ENCODE measurements around the gene ZNF277.

Gene ZNF277

GRCh38 chr7:112195717-112196116, 10.8 kb upstream of the ZNF277 start:
- H3K4me3 Mint-ChIP-seq, result no peak overlapping the region
- peaks cover 19% of the 10 kb centered on the region for H3K27me3 Mint-ChIP-seq (ENCODE audit: low read depth)
- no peak overlapping the region for H3K27ac Mint-ChIP-seq
- H3K36me3 Mint-ChIP-seq (ENCODE audit: low read depth), result no peaks in the 10 kb centered on the region
- H3K9me3 Mint-ChIP-seq, result no peaks in the 10 kb centered on the region
- no peaks in the 10 kb centered on the region for H3K4me1 Mint-ChIP-seq (ENCODE audit: low read depth)

GRCh38 chr7:112197322-112197721, 9.2 kb upstream of the ZNF277 start:
- no peaks in the 10 kb centered on the region for H3K9me3 Mint-ChIP-seq

GRCh38 chr7:112199035-112199655, 7.3 kb upstream of the ZNF277 start:
- Mint-ChIP-seq H3K4me1 (ENCODE audit: low read depth) (peaks cover 8% of the 10 kb centered on the region), H3K27ac (no peak overlapping the region), H3K9me3 (no peaks in the 10 kb centered on the region), H3K36me3 (ENCODE audit: low read depth) (no peaks in the 10 kb centered on the region), H3K27me3 (ENCODE audit: low read depth) (peaks cover 33% of the 10 kb centered on the region), H3K4me3 (no peak overlapping the region)

More at GRCh38 chr7:112197322-112197721, 9.2 kb upstream of the ZNF277 start:
- no peak overlapping the region for H3K27ac Mint-ChIP-seq
- peaks cover 29% of the 10 kb centered on the region for H3K27me3 Mint-ChIP-seq (ENCODE audit: low read depth)
- no peaks in the 10 kb centered on the region for H3K4me1 Mint-ChIP-seq (ENCODE audit: low read depth)
- no peak overlapping the region for H3K4me3 Mint-ChIP-seq
- no peaks in the 10 kb centered on the region for H3K36me3 Mint-ChIP-seq (ENCODE audit: low read depth)

GRCh38 chr7:112199672-112200071, 6.8 kb upstream of the ZNF277 start:
- H3K36me3 Mint-ChIP-seq (ENCODE audit: low read depth), result no peaks in the 10 kb centered on the region
- H3K9me3 Mint-ChIP-seq, result no peaks in the 10 kb centered on the region
- H3K4me3 Mint-ChIP-seq, result no peak overlapping the region
- peaks cover 37% of the 10 kb centered on the region for H3K27me3 Mint-ChIP-seq (ENCODE audit: low read depth)
- no peak overlapping the region for H3K27ac Mint-ChIP-seq
- peaks cover 13% of the 10 kb centered on the region for H3K4me1 Mint-ChIP-seq (ENCODE audit: low read depth)

DNA sequence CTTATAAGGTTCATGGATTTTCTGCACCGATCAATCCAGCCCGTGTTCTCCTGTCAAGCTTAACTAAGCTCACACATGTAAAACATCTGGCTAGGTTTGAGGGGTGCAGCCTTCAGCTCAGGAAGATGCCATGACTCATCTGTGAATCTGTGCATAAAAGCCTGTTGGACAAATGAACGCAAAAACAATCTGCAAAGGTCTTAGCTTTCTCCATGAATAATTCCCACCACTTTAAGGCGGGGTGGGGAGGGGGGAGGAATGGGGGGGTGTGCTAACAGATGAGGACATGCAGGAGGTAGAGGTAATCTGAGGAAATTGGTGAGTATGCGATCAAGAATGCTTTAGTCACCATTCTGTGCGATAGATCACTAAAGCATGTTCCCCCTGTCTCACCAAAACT, 5.1 kb upstream of the ZNF277 start:
- Mint-ChIP-seq H3K36me3 (ENCODE audit: low read depth) (no peaks in the 10 kb centered on the region), H3K27me3 (ENCODE audit: low read depth) (peaks cover 44% of the 10 kb centered on the region), H3K4me3 (no peak overlapping the region), H3K9me3 (no peaks in the 10 kb centered on the region), H3K27ac (no peak overlapping the region), H3K4me1 (ENCODE audit: low read depth) (peaks cover 20% of the 10 kb centered on the region)

DNA sequence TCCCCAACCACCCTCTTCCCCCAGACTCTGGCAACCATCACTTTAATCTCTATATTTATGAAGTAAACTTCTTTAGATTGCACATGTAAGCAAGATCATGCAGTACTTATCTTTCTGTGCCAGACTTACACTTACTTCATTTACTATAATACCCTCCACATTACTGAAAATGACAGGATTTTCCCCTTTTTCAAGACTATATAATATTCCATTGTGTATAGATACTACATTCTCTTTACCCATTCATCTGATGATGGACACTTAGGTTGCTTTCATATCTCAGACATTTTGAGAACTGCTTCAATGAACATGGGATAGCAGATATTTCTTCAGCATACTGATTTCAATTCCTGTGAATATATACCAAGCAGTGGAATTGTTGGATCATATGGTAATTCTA, 4.7 kb upstream of the ZNF277 start:
- H3K36me3 Mint-ChIP-seq (ENCODE audit: low read depth), result no peaks in the 10 kb centered on the region
- peaks cover 44% of the 10 kb centered on the region for H3K27me3 Mint-ChIP-seq (ENCODE audit: low read depth)
- H3K9me3 Mint-ChIP-seq, result no peaks in the 10 kb centered on the region
- no peak overlapping the region for H3K4me3 Mint-ChIP-seq
- H3K27ac Mint-ChIP-seq, result no peak overlapping the region
- peaks cover 20% of the 10 kb centered on the region for H3K4me1 Mint-ChIP-seq (ENCODE audit: low read depth)

DNA sequence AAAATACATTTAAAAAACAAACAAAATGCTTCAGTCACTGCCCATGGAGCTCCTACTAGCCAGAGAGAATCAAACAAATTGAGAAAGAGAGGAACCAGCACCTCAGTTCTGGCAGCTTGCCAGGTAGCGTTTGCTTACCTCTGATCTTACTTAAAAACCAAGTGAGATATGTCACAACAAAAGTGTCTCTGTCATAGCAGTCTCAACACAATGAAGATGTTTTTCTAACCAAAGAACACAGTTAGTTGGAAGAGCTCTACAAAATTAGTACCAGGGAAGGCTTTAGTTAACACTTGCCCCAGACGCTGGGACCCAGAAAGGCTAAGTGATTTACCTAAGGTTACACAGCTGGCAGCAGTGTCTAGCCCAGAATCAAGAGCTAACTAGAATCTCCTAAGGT, 3.7 kb upstream of the ZNF277 start:
- peaks cover 26% of the 10 kb centered on the region for H3K4me1 Mint-ChIP-seq (ENCODE audit: low read depth)
- H3K27ac Mint-ChIP-seq, result no peak overlapping the region
- H3K27me3 Mint-ChIP-seq (ENCODE audit: low read depth), result peaks cover 44% of the 10 kb centered on the region
- H3K9me3 Mint-ChIP-seq, result no peaks in the 10 kb centered on the region
- no peak overlapping the region for H3K4me3 Mint-ChIP-seq
- H3K36me3 Mint-ChIP-seq (ENCODE audit: low read depth), result no peaks in the 10 kb centered on the region

GRCh38 chr7:112203365-112203739, 3.1 kb upstream of the ZNF277 start:
- H3K4me1 Mint-ChIP-seq (ENCODE audit: low read depth), result peaks cover 26% of the 10 kb centered on the region
- H3K27me3 Mint-ChIP-seq (ENCODE audit: low read depth), result peaks cover 44% of the 10 kb centered on the region
- no peaks in the 10 kb centered on the region for H3K36me3 Mint-ChIP-seq (ENCODE audit: low read depth)
- no peak overlapping the region for H3K27ac Mint-ChIP-seq
- no peak overlapping the region for H3K4me3 Mint-ChIP-seq
- no peaks in the 10 kb centered on the region for H3K9me3 Mint-ChIP-seq

DNA sequence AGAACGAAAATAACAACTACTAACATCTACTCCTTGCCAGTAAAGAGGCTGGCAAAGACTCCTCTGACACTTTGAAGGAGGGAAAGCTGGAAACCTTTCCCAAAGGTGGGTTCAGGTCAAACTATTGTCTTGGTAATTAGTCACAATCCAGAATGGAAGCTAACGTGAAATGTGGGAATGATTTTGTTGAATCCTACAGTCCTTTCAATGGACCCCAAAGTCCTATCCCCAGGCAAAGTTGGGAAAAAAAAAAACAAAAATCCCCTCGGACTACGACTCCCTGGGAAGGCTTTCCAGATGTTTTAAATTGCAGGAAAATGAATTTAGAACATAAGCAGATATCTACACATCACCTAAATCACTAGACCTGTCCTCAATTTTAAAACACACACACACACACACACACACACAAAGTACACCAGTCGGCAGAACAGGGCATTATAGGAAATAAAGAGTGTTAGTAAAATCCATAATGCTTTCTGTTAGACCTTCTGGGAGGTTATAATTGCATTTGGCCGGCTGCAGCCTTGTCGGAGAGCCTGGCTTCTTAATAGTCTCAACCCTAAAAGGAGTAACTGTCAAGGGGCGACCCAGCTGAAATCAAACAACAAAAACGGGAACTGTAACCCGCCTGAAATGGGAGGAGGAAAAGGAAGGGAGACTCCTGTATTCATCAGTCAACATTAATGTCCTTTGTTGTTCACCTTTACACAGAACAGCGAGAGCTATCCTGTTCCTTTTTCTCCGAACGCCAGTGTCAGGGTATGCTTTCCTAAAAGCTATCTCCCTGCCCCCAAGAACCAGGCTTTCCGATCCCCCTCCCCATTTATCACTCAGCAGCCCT, 1.8 kb upstream of the ZNF277 start:
- H3K4me3 Mint-ChIP-seq, result peak overlapping the region; percentile 94
- no peaks in the 10 kb centered on the region for H3K9me3 Mint-ChIP-seq
- H3K36me3 Mint-ChIP-seq (ENCODE audit: low read depth), result no peaks in the 10 kb centered on the region
- peaks cover 44% of the 10 kb centered on the region for H3K27me3 Mint-ChIP-seq (ENCODE audit: low read depth)
- peaks cover 26% of the 10 kb centered on the region for H3K4me1 Mint-ChIP-seq (ENCODE audit: low read depth)
- H3K27ac Mint-ChIP-seq, result no peak overlapping the region

- no peak overlapping the region for H3K27ac Mint-ChIP-seq
- H3K36me3 Mint-ChIP-seq (ENCODE audit: low read depth), result no peaks in the 10 kb centered on the region
- peak overlapping the region; percentile 94 for H3K4me3 Mint-ChIP-seq
- H3K27me3 Mint-ChIP-seq (ENCODE audit: low read depth), result peaks cover 40% of the 10 kb centered on the region
- peaks cover 26% of the 10 kb centered on the region for H3K4me1 Mint-ChIP-seq (ENCODE audit: low read depth)
- H3K9me3 Mint-ChIP-seq, result no peaks in the 10 kb centered on the region
Measured at GRCh38 chr7:112205343-112206237, 905 bp upstream of the ZNF277 start.

DNA sequence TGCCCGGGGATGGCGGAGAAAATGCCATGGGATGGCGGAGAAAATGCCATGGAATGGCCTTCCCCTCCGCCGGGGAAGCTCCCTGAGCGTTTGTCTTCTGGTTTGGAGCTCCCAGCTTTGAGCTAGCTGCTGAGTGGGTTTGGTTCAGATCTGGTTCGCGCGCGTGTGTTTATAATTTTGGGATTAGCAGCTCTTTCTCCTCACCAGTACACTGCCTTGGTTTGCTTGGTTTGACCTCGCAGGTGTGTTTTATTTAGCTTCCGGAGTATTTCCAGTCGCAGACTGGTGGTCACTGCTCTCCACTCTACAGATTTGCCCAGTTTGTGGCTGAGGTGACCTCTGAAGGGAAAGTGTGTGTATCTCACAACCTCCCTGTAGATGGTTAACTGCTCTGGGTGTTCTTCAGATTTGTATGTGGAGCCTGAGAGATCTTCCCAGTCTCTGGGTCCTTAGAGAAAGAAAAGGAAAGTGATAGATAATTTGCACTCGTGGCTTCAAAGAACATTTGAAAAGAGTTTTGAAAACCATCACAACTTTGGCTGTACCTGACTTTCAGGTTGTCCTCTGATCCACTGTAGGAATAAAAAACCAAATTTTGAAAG, 597 bp downstream of the ZNF277 start:
- Mint-ChIP-seq H3K27me3 (ENCODE audit: low read depth) (peaks cover 30% of the 10 kb centered on the region), H3K4me1 (ENCODE audit: low read depth) (peaks cover 28% of the 10 kb centered on the region), H3K9me3 (no peaks in the 10 kb centered on the region), H3K36me3 (ENCODE audit: low read depth) (no peaks in the 10 kb centered on the region), H3K4me3 (peak overlapping the region; percentile 94), H3K27ac (peak overlapping the region; percentile 82)

DNA sequence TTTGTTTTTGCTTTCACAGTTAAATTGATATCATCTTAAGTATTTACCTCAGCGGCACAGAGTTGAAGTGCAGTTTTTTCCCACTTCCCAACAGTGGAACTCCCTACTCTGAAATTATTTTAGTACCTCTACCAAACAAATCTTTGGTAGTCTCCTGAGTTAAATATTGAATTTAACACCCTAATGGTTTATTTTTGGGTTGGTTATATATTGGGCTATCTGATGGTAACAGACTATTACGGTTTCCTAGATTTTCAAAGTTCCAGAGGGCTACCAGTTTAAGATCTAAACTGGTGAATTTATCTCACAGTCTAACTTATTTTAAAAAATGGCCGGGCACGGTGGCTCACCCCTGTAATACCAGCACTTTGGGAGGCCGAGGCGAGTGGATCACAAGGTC, 1.3 kb downstream of the ZNF277 start:
- Mint-ChIP-seq H3K4me1 (ENCODE audit: low read depth) (peaks cover 27% of the 10 kb centered on the region), H3K27me3 (ENCODE audit: low read depth) (peaks cover 27% of the 10 kb centered on the region), H3K9me3 (no peaks in the 10 kb centered on the region), H3K36me3 (ENCODE audit: low read depth) (no peaks in the 10 kb centered on the region), H3K4me3 (peak overlapping the region; percentile 94), H3K27ac (no peak overlapping the region)

GRCh38 chr7:112211348-112211907, 4.9 kb downstream of the ZNF277 start:
- H3K36me3 Mint-ChIP-seq (ENCODE audit: low read depth), result no peaks in the 10 kb centered on the region
- peaks cover 7% of the 10 kb centered on the region for H3K4me1 Mint-ChIP-seq (ENCODE audit: low read depth)
- H3K4me3 Mint-ChIP-seq, result no peak overlapping the region
- no peaks in the 10 kb centered on the region for H3K9me3 Mint-ChIP-seq
- H3K27me3 Mint-ChIP-seq (ENCODE audit: low read depth), result no peaks in the 10 kb centered on the region
- no peak overlapping the region for H3K27ac Mint-ChIP-seq

GRCh38 chr7:112212571-112212970, 6.1 kb downstream of the ZNF277 start:
- Mint-ChIP-seq H3K4me1 (ENCODE audit: low read depth) (peaks cover 3% of the 10 kb centered on the region), H3K36me3 (ENCODE audit: low read depth) (no peaks in the 10 kb centered on the region)

More at GRCh38 chr7:112212571-112212970, 6.1 kb downstream of the ZNF277 start:
- H3K4me3 Mint-ChIP-seq, result no peak overlapping the region
- no peaks in the 10 kb centered on the region for H3K27me3 Mint-ChIP-seq (ENCODE audit: low read depth)
- H3K27ac Mint-ChIP-seq, result no peak overlapping the region
- H3K9me3 Mint-ChIP-seq, result no peaks in the 10 kb centered on the region
